Immature natural killer cell (primary cell): ENCODE results near the gene TMEM212. TPM values are rescaled to one million over a fixed set of nuclear protein-coding genes. Genes with fewer than 3 reads are reported as not detected.
A peak's percentile ranks its signal among the peaks of the same experiment; 100 is the strongest.

ENCODE experiments used
- DNase-seq, 3 donors: peaks; one replicate each; pipeline ENCODE4 v3.0.0; 2022; ENCODE audit warnings: mixed read lengths in 1 of 3
- H3K27ac Mint-ChIP-seq, 6 donors: one replicate each; pipeline ENCODE4 v1.8.0; 2020; ENCODE audit warnings: mixed read lengths in 6 of 6, mild to moderate bottlenecking in 5 of 6, inconsistent platforms in 4 of 6, moderate library complexity in 3 of 6
- H3K27me3 Mint-ChIP-seq, 3 donors: one replicate each; pipeline ENCODE4 v1.8.0; 2020 to 2021; ENCODE audit warnings: low read depth in 3 of 3, mild to moderate bottlenecking in 3 of 3, mixed read lengths in 3 of 3, moderate library complexity in 3 of 3, inconsistent platforms in 1 of 3
- H3K36me3 Mint-ChIP-seq, 3 donors: one replicate each; pipeline ENCODE4 v1.8.0; 2020; ENCODE audit warnings: mixed read lengths in 3 of 3, inconsistent platforms in 2 of 3, mild to moderate bottlenecking in 2 of 3
- H3K4me1 Mint-ChIP-seq, 2 donors: one replicate each; pipeline ENCODE4 v1.8.0; 2020; ENCODE audit warnings: inconsistent platforms in 2 of 2, mild to moderate bottlenecking in 2 of 2, mixed read lengths in 2 of 2, moderate library complexity in 1 of 2
- H3K4me3 Mint-ChIP-seq, 5 donors: one replicate each; pipeline ENCODE4 v1.8.0; 2020; ENCODE audit warnings: mild to moderate bottlenecking in 5 of 5, mixed read lengths in 5 of 5, inconsistent platforms in 3 of 5, moderate library complexity in 3 of 5
- H3K9me3 Mint-ChIP-seq, 6 donors: one replicate each; pipeline ENCODE4 v1.8.0; 2020; ENCODE audit warnings: mild to moderate bottlenecking in 6 of 6, mixed read lengths in 6 of 6, inconsistent platforms in 4 of 6, moderate library complexity in 3 of 6
- polyA plus RNA-seq, 3 donors: library from polyadenylated mRNA; unstranded; fragments of 300-500 nt; fragmentation: Illumina TruSeq; gene quantifications; one replicate each; pipeline ENCODE4 v1.2.3, GENCODE V29; 2021

The TMEM212 gene
- polyA plus RNA-seq, 3 donors from 2014 or later = not detected

DNA sequence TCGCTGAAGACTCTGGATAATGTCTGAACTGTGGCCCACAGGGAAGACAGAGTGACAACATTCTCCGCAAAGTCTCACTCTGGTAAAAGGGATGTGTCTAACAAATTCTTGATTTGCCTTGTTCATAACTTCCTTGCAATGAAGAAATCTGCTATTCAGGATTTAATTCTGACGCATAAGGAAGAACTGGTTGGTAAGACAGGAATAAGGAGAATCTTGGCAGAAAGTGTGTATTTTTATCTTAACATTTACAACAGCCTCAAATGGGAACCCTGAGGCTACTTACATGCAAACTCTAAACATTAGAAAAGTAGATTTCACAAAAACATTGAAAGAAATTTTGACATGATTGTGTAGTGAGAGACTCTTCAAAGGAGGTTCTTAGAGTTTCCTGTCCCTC is 22.1 kb upstream of the TMEM212 start:
- H3K27ac Mint-ChIP-seq = no peak overlapping the region
- DNase-seq = no peak
- H3K36me3 Mint-ChIP-seq = peaks cover 0 to 5% (median 0%) of the 10 kb centered on the region in 3 donors
- no peaks in the 10 kb centered on the region for H3K4me1 Mint-ChIP-seq
- no peak overlapping the region for H3K4me3 Mint-ChIP-seq
- H3K9me3 Mint-ChIP-seq = no peaks in the 10 kb centered on the region
- peaks cover 2 to 8% (median 2%) of the 10 kb centered on the region in 3 donors for H3K27me3 Mint-ChIP-seq

DNA sequence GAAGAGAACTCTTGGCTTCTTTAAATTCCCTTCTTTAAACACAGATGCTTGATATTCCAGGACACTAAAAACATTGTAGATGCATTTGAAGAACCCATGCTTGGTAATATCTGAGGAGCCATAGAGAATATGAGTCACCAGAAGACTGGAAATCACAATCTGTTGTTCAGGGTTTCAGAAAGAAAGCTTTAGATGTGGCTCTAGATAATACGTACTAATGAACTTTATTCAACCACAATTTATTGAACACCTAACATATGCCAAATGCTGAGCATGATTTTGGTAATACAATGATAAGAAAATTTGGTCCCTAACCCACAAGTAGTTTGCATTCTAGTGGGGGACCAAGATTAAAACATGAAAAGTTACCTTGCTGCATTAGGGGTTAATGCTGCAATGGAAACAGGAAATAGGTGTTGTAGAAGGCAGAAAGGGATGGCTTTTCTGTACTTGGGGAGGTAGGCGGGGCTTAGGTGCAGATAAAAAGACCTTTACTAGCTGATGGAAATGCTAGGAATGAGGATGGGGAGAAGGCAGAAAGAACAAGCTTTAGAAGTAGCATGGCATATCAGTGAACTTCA is 21.3 kb upstream of the TMEM212 start:
- DNase-seq = no peak
- Mint-ChIP-seq H3K9me3 (no peaks in the 10 kb centered on the region), H3K36me3 (peaks cover 0 to 5% (median 0%) of the 10 kb centered on the region in 3 donors), H3K27me3 (peaks cover 2 to 8% (median 2%) of the 10 kb centered on the region in 3 donors), H3K27ac (no peak overlapping the region), H3K4me1 (peaks cover 3 to 6% of the 10 kb centered on the region in 2 donors), H3K4me3 (no peak overlapping the region)

DNA sequence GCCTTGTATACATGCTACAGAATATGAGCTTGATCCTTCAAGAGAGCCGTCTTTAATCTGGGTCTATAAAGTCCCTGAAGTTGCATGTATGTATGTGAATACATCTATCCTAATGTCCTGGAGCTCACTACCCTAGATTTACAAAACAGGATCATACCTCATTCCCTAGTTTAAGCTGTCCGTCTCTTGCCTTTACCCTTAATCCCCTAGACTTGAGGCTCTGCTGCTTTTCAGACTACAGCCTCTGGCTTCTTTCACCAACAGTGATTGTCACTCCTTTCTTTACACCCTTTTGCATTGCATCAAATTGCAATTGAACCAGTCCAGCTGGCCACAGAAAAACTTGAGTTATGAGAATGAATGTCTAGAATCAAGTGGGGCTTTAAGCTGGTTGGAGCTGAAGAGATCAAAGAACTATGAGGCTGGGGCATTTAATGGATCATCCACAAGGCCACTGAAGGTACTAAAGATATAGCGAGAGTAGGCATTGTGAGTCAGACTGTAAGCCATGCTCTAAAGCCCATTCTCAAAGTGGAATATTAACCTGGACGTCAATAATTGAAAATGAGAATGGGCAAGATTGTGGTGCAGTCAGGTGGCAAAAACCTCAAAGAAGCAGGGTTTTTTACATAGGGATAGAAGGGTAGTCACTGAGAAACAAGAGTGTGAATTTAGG is 20.6 kb upstream of the TMEM212 start:
- no peaks in the 10 kb centered on the region for H3K9me3 Mint-ChIP-seq
- H3K36me3 Mint-ChIP-seq = peaks cover 0 to 5% (median 0%) of the 10 kb centered on the region in 3 donors
- H3K4me1 Mint-ChIP-seq = peaks cover 7 to 12% of the 10 kb centered on the region in 2 donors
- no peak overlapping the region for H3K4me3 Mint-ChIP-seq
- H3K27me3 Mint-ChIP-seq = peaks cover 2 to 8% (median 3%) of the 10 kb centered on the region in 3 donors
- H3K27ac Mint-ChIP-seq = no peak overlapping the region
- DNase-seq = no peak

DNA sequence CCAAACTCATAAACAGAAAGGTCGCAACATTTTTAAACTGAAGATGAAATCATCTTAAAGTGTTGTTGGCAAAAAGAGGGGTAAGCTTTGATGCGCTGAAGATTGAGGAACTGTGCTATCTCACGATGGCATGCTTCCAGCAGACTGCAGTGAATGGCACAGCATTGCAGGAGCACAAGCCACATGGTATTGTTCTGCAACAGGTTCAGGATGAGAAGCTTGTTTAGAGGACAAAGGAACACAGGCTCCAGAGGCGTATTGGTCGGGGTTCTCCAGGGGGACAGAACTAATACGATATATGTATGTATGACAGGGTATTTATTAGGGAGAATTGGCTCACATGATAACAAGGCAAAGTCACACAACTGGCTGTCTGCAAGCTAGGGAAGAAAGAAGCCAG is 19.0 kb upstream of the TMEM212 start:
- H3K9me3 Mint-ChIP-seq = no peaks in the 10 kb centered on the region
- peaks cover 3 to 8% (median 5%) of the 10 kb centered on the region in 3 donors for H3K27me3 Mint-ChIP-seq
- H3K36me3 Mint-ChIP-seq = peaks cover 0 to 5% (median 0%) of the 10 kb centered on the region in 3 donors
- no peak overlapping the region for H3K27ac Mint-ChIP-seq
- H3K4me1 Mint-ChIP-seq = peaks cover 14 to 24% of the 10 kb centered on the region in 2 donors
- DNase-seq = no peak
- H3K4me3 Mint-ChIP-seq = no peak overlapping the region

DNA sequence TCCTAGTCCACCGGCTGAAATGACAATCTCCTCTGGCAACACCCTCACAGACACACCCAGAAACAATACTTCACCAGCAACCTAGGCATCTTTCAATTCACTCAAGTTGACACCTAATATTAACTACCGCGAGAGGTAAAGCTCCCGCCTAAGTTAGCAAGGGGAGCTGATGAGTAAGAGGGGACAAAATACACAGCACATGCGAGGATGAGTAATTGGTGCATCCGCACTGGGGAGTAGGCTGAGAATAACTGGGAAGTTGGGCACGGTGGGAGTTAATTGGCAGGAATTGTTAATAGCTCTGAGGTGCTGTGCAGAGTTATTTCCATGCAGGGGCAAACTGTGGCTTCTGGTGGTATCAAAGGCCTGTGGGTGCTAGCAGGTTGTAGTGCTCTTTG is 18.3 kb upstream of the TMEM212 start:
- DNase-seq = no peak
- peaks cover 0 to 5% (median 0%) of the 10 kb centered on the region in 3 donors for H3K36me3 Mint-ChIP-seq
- no peaks in the 10 kb centered on the region for H3K9me3 Mint-ChIP-seq
- H3K27ac Mint-ChIP-seq = no peak overlapping the region
- peaks cover 14 to 24% of the 10 kb centered on the region in 2 donors for H3K4me1 Mint-ChIP-seq
- no peak overlapping the region for H3K4me3 Mint-ChIP-seq
- peaks cover 3 to 8% (median 5%) of the 10 kb centered on the region in 3 donors for H3K27me3 Mint-ChIP-seq

DNA sequence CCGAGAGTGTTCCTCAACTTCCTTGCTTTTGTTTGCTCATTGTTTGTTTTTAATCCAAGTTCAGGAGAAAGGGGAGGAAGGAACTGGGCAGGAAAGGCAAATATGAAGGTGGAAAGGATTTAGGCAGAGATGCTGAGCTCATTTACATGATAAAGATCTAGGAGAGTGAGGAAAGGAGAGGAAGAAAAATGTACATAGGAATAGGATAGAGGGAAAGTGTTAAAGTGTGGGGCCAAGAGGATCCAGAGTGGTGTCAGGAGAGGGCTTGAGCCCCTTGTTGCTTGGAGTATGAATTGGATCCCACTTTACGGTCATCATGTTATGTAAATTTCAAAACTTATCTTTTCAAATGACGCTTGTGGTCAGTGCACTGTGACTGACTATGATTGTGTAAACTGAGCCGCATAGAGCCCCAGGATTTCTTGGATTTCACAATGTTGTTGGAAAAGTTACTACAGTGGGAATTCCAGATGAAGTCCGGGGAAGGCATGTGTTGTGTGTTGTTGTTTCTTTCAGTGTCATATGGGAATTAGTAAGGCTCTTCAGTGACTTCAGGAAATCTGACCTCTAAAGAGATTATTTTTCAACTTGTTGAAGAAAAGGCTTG is 17.8 kb upstream of the TMEM212 start:
- H3K4me1 Mint-ChIP-seq = peaks cover 14 to 24% of the 10 kb centered on the region in 2 donors
- no peak overlapping the region for H3K4me3 Mint-ChIP-seq
- DNase-seq = no peak
- no peak overlapping the region for H3K27ac Mint-ChIP-seq
- peaks cover 3 to 9% (median 5%) of the 10 kb centered on the region in 3 donors for H3K27me3 Mint-ChIP-seq
- no peaks in the 10 kb centered on the region for H3K9me3 Mint-ChIP-seq
- H3K36me3 Mint-ChIP-seq = peaks cover 0 to 5% (median 0%) of the 10 kb centered on the region in 3 donors

DNA sequence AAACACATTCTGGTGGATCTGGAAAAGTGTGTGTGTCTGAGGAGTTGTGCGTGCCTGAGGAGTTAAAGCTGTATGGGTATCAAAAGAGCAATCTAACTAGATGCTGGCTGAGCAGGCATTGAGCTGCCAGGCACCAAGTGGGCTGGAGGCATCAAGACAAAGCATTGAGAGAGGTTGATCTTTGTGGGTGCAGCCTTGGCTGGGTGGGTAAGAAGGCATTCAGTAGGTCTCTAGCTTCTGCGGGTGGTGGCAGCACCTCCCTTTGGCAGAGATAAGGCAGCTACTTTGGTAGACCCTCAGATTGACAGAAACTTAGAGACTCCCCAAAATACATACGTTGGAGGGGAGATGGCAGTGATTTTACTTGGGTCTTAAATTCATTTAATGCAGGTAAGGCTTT is 15.8 kb upstream of the TMEM212 start:
- Mint-ChIP-seq H3K4me3 (peak overlapping the region in 1 of 5 donors; percentile 67), H3K36me3 (peaks cover 0 to 5% (median 0%) of the 10 kb centered on the region in 3 donors), H3K9me3 (no peaks in the 10 kb centered on the region), H3K4me1 (peaks cover 14 to 24% of the 10 kb centered on the region in 2 donors), H3K27ac (peak overlapping the region in 2 of 6 donors; percentile 4 to 62), H3K27me3 (peaks cover 3 to 9% (median 4%) of the 10 kb centered on the region in 3 donors)
- DNase-seq = no peak

DNA sequence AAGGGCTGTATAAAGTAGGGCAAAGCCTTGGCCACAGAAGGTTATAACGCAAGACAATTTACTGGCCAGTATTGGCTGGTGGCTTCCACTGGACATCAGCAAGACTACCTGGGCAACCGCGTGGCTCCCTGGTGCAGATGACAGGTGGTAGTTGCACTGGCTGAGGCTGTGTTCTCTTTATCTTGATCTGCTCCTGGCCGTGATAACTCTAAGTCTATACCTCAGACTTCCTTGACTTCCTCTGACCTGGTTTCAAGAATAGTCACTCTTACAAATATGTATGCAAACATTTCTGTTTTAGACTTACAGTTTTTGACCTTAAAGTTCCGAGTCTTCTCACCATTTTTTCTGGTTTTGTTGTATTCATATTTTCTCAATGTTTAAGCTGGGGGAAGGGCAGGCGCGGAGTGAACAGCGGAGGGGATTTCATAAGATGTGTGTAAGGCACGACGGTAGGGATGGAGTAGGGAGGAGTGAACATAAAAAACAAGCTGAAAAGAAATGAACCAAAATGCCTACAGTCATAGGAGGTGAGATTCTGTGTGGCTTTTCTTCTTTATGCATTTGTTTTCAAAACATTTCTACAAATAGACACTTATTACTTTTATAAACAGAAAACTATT is 15.2 kb upstream of the TMEM212 start:
- Mint-ChIP-seq H3K9me3 (no peaks in the 10 kb centered on the region), H3K4me1 (peaks cover 14 to 24% of the 10 kb centered on the region in 2 donors), H3K4me3 (peak overlapping the region in 3 of 5 donors; percentile 37 to 67 (median 65)), H3K27me3 (peaks cover 3 to 10% (median 4%) of the 10 kb centered on the region in 3 donors), H3K27ac (peak overlapping the region in 3 of 6 donors; percentile 24 to 32 (median 31)), H3K36me3 (peaks cover 0 to 4% (median 0%) of the 10 kb centered on the region in 3 donors)
- DNase-seq = no peak

DNA sequence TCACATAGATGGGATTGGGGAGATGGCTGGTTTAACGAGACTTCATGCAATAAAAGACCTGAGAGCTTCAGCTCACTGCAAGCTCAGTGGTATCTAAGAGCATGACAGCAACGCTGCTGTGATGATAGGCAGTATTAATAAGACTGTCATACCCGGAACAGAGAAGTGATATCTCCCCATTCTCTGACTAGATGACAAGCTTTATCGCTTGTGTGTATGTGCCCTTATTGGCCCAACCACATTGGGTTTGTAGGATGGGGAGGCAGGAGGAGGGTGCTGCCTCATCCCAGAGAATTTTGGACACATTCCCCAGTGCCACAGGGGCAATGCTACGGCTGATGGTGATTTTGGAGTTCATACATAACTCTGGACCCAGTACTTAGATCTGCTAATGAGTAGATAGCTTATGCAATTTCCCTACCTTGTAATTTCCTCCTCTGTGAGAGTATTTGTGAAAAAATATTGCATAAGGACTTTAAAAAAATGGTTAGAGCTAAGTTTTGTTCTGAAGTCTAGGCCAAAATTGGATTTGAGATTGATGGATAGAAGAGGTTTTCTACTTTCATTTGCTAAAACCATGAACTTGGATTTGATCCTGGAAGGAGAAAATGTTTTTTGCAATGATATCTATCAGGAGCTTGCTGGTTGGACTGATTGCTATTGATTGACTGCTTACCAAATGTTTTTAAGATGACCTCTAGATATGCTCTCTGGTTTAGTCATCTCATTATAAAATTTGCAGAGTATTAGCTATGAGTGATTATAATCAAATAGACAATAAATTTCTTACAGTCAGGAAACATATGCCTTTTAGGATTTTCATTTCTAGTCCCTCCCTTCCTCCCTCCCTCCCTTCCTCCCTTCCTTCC is 14.0 kb upstream of the TMEM212 start:
- Mint-ChIP-seq H3K4me3 (no peak overlapping the region), H3K4me1 (peaks cover 14 to 24% of the 10 kb centered on the region in 2 donors), H3K9me3 (no peaks in the 10 kb centered on the region), H3K27ac (no peak overlapping the region), H3K36me3 (no peaks in the 10 kb centered on the region), H3K27me3 (peaks cover 3 to 7% (median 4%) of the 10 kb centered on the region in 3 donors)
- no peak for DNase-seq

DNA sequence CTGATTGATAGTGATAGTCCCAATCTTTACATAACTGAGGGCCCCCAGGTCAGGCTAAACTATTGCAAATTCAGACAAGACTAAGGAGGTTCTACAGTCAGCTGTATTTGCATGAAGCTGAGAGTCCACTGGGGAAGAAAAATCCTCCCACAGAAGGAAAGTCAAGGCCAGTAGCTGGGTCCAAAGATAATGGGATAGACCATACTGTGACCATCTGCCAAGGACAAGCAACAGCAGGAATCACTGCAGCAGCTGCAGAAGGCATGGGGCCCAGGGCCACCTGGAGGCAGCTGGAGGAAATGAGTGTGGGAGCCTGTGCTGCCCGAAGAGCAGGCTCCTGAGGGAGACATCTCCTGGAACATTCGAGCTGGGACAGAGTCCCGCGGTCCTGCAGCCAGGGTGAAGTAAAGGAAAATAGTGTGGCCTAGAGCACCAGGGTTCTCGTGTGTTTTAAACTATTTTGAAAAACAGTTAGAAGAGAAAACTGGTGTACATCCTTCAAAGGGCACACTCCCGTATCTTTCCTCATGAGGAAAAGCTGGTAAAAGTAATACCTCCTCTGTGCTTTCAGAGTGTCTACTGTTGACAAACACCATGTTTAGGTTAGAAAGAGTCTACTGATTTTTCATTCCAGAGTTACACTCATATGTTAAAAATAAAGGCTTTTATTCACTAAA is 13.2 kb upstream of the TMEM212 start:
- peak in 1 of 3 donors; percentile 12 for DNase-seq
- peaks cover 14 to 24% of the 10 kb centered on the region in 2 donors for H3K4me1 Mint-ChIP-seq

DNA sequence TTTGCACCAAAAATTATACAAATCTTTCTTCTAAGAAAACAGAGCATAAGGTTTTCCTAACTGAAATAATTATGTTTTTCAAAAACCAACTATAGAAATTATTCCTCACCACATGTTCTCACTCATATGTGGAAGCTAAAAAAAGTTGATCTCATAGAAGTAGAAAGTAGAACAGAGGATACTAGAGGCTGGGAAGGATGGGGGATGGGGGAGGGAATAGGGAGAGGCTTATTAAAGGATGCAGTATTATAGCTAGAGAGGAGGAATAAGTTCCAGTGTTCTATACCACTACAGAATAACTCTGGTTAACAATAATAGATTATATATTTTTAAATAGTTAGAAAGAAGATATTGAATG is 12.7 kb upstream of the TMEM212 start:
- peaks cover 1 to 4% (median 4%) of the 10 kb centered on the region in 3 donors for H3K27me3 Mint-ChIP-seq
- no peak overlapping the region for H3K4me3 Mint-ChIP-seq
- H3K4me1 Mint-ChIP-seq = peaks cover 14 to 24% of the 10 kb centered on the region in 2 donors
- H3K27ac Mint-ChIP-seq = no peak overlapping the region
- no peaks in the 10 kb centered on the region for H3K9me3 Mint-ChIP-seq
- DNase-seq = no peak
- H3K36me3 Mint-ChIP-seq = no peaks in the 10 kb centered on the region

More for the DNA sequence above, 13.2 kb upstream of the TMEM212 start:
- Mint-ChIP-seq H3K9me3 (no peaks in the 10 kb centered on the region), H3K27me3 (peaks cover 1 to 4% (median 4%) of the 10 kb centered on the region in 3 donors), H3K4me3 (no peak overlapping the region), H3K36me3 (no peaks in the 10 kb centered on the region), H3K27ac (no peak overlapping the region)

DNA sequence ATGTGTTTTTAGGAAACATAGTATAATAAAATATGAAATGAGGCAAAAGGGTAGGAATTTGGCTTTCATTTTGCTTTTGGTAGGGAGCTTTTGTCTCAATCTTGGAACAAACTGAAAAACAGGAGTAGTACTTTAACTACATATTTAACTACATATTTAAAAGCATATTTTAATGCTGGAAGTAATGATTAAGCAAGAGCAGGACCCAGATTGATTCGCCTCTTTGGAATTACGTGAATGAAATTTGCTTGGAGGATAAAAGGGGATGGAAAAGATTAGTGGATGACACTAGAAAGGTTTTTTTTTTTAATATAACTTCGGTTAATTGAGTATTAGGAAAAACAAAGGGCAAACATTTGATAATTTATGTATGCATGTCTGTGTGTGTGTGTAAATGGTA is 11.2 kb upstream of the TMEM212 start:
- DNase-seq = no peak
- peaks cover 0 to 4% (median 0%) of the 10 kb centered on the region in 3 donors for H3K36me3 Mint-ChIP-seq
- H3K27ac Mint-ChIP-seq = no peak overlapping the region
- H3K27me3 Mint-ChIP-seq = peaks cover 1 to 4% (median 4%) of the 10 kb centered on the region in 3 donors
- H3K9me3 Mint-ChIP-seq = no peaks in the 10 kb centered on the region
- H3K4me1 Mint-ChIP-seq = peaks cover 11 to 17% of the 10 kb centered on the region in 2 donors
- H3K4me3 Mint-ChIP-seq = no peak overlapping the region
